Measurements from ENCODE around the gene MMP21.

MMP21 gene

DNA sequence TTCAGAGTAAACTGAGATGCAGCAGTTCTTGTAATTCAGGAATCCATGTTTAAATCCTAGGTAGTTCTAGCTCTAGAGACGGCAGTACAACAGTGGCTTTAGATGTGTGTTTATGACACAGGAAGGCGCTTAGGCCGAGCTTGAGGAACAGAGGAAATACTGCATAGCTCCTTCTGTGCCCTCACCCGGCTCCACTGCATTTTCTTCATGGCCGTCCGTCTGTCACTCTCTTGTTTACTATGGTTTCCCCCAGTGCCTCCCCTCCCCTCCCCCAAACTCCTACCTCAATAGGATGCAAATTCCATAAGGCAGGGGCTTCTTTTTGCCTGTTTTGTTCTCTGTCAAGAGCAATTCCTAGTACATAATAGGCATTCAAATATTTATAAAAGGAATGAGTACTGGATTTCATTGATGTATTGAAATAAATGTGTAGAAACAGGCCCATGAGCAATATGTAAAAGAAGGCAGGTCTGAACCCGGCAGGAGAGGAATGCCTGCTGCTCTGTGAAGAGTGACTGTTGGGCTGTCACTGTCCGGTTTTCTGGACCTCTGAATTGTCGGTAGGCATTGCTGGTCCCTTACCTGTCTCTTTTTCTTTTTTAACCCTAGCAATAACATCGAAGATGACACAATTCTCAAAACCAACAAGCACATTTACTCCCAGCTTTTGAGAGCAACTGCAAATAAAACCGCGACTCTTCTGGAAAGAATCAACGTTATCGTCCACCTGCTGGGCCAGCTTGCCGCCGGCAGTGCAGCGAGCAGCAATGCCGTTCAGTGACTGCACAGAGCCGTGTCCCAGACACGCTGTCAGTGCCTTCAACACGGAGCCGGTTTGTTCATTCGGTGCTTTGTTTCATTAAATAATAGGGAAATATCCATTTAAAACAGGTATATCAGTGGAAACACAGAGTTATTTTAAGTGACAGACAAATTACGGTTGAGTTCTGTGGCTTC, 12.7 kb downstream of the MMP21 start:
- DNase-seq: no peak

DNA sequence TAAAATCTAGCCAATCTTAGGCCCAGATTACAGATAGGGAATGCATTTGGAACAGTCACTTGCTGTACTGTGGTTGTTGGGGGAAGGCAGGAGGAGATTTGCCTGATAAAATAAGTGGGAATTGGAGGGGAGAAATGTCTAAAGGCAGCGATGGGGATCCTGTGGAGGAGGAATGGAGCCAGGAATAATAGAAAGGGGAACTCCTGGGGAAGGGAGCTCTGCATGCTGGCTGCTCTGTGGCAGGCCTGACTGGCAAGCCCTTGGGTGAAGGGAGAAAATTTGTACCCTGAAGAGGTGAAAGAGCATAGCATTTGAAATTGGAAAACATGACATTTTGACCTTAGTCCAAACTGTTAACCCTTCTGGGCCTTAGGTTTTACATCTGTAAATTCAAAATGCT, 13.7 kb downstream of the MMP21 start:
- no peak for DNase-seq

DNA sequence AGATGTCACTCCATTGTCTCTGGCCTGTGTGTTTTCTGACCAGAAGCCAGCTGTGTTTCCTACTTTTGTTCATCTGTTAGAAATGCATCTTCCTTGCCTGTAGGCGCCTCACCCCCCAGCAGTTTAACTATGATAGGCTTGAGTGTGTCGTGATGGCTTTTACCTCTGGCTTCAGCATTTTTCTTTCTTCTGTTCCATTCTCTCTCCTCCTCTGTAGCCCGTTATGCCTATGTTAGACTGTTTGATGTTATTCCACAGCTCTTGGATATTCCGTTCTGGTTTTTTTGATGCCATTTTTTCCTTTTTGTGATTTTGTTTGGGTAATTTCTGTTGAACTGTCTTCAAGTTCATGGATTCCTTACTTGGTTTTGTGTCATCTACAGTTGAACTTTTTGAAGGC, 17.9 kb downstream of the MMP21 start:
- DNase-seq: no peak

DNA sequence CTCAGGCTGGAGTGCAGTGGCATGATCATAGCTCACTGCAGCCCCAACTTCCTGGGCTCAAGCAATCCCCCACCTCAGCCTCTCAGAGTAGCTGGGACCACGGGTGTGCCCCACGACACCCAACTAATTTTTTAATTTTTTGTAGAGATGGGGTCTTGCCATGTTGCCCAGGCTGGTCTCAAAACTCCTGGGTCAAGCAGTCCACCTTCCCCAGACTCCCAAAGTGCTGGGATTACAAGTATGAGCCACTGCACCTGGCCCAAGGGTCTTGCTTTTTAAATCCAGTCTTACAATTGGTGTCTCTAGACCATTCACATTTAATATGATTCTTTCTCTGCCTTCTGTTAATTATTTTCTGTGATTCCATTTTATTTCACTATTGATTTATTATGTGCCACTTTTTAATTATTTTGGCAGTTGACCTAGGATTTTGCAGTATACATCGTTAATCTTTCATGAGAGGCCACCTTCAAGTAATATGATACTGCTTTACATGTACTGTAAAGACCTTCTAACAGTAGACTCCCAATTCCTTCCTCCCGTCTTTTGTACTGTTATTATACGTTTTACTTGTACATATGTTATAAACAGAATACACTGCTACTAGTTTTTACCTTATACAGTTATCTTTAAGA, 18.7 kb downstream of the MMP21 start:
- no peak for DNase-seq

DNA sequence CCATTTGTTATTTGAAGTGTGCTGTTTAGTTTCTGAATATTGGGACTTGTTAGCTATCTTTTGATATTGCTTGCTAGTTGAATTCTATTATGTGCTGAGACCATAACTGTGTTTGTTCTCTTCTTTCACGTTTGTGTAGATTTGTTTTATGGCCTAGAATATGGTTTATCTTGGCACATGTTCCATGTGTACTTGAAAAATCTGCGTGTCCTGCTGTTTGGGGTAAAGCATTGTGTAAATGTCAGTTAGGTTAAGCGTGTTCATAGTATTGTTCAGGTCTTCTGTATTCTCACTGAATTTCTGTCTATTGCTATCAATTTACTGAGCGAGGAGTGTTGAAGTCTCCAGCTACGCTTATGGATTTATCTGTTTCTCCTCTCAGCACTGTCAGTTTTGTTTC, 19.4 kb downstream of the MMP21 start:
- DNase-seq: no peak

DNA sequence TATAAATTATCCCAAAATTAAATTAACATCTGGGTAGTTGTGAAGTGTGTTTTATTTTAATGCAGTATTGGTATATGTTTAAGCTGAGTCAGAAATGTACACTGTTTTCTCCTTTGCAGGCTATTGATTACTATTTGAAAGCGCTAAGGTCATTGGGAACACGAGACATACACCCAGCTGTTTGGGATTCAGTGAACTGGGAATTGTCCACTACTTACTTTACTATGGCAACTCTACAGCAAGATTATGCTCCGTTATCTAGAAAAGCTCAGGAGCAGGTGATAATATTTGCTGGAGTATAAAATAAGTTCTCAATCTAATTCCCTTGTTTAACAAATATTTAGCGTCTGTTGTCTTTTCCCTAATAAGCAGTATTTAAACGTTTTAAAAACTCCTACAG, 28.2 kb downstream of the MMP21 start:
- DNase-seq: no peak

DNA sequence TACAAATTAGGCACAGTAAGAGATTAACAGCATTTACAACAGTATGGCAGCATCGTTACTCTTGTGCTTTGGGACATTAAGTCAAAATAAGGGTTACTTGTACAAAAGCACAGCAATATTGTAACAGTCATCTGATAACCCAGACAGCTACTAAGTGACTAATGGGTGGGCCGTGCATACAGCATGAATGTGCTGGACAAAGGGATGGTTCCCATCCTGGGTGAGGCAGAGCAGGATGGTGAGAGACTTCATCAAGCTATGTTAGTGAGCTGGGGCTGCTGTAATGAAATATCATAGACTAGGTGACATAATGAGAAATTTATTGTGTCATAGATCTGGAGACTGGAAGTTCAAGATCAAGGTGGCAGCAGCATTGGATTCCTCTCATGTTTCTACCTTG, 30.7 kb downstream of the MMP21 start:
- DNase-seq: no peak

DNA sequence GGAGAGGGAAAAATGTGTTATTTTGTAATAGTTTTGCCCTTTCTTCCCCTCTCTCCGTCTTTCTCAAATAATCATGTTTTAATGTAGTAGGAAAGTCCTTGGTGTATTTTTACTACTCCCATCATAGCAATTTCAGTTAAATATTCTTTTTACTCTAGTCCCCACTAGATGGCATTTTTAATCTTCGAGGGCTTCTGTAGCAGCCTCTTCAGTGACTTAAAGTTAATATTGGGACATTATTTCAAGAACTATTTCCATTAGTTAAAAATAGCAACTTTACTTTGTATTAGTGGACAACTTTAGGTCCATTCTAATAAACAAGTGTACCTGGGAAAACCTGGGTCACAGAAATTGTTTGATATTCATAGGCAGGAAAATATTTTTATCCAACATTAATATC, 33.2 kb downstream of the MMP21 start:
- no peak for DNase-seq

DNA sequence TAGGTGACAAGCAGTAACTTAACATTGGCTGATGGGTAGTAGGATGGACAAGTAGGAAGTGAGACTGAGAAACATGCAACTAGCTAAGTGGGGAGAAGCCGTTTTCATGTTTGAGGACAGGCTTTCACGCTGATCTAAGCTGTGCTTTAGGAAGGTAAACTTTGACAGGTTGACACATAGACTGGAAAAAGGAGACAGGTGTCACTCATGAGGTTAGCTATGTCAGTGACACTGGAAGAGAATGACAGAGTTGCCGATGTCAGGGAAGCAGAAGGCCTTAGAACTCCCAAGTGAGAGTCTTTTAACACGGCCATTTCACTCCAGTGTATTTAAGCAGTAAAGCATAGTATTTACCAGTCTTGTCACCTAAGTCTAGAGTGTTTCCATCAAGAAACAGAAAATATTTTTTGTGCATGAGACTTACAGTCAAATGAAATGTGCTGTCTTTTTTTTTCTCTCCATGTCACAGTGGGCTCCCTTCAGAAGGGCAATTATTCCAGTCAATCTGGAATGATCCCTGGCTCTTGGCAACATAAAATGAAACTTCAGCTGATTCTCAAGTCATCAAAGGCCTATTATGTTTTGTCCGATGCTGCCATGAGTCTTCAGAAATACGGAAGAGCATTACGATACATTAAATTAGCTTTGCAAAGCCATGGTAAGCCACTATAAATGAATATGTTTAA, 35.5 kb downstream of the MMP21 start:
- DNase-seq: no peak

DNA sequence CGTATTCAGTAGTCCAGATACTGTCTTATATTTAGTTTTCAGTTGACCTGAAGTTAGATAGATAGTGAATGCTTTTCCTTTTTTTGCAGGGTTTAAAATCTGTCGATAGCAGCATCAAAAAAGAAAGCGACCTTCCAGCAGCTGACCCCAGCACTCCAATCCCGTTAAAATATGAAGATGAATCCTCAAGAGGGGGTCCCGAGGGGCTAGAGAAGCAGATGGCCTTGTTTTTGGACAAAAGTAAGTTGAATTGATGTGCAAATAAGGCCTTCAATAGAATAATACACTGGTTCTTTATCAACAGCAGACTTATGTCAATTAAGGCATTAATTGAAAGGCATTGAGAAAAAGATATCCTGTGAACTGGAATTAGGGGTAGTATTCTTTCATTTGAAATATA, 37.4 kb downstream of the MMP21 start:
- no peak for DNase-seq

DNA sequence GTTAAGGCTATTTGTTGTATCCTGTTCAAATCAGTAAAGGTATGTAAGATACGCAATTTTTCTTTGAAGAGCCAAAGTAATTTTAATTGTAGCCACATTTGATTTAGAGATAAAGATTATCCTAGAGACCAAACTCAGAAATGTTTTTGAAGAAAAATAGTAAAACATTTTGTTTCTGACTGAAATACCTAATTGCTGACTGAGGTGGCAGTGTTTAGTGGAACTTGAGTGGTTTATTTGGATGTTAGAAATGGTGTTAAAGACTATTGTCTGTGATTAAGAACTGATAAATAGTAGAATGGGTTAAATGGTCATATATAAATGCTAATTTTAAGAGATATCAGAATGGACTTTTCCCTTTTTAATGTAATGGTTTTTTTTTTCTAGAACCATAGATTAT, 40.8 kb downstream of the MMP21 start:
- no peak for DNase-seq

DNA sequence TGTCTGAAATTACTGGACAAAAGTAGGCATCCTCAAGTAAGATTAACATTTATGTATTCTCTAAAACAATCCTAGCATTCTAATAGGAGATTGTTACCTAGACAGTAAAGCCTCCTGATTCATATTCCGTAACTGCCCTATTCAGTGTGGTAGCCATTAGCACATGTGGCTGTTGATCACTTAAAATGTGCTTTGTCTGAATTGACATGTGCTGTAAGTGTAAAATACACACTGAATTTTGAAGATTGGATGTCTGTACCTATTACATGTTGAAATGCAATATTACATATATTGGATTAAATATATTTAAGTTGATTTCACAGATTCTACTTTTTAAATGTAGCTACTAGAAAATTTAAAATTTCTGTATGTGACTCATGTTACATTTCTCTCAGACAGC, 41.5 kb downstream of the MMP21 start:
- DNase-seq: no peak

DNA sequence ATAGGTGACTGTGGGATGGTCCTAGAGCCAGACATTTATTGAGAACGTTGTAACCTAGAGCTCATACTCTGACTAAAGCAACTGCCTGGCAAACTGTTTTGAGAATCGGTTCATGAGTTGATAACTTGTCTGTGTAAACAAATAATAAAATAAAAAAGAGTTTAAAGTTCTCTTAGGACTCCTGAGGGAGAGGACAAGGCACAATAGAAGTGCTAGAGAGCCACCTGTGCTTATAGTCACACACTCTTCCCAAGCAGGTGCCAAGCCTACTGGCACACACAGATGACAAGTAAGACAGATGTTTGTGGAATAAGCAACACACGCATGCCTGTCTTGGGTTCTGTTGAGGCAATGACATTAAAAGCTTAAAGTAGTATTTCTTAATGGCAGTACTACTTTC, 48.2 kb downstream of the MMP21 start:
- no peak for DNase-seq

DNA sequence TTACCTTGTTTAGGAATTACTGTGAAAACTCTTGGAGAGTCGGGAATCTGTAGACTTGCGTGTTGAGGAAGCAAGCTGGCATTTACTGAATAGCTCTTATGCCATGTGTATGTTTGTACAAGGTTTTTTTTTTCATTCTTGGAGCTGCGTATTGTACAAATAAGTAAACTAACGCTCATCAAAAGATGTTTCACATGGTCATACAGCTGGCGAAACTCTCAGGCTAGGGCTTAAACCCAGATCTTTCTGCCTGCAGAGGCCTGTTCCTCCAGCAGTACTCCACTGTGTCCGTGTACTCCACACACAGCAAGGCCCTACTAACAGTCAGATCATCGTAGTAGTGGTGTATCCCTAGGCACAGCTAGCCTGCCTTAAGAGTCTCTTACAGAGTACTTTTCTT, 48.7 kb downstream of the MMP21 start:
- no peak for DNase-seq

DNA sequence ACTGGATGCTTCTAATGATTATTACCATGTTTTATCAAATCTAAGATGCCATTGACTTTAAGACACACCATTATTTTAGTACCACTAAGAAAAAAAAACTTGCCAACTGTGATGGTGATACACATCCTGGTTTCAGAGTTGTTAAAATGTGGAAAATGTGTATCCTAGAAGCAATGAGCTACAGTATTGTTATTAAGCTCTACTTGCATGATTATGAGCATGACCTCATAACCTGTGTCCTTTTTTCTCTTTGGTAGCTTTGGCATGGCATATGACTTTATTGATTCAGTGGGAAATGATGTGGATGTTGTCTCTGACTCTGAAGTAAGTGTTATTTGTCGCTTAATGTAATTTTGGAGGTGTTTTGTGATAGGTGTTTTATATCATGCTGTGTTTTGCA, 52.8 kb downstream of the MMP21 start:
- no peak for DNase-seq

DNA sequence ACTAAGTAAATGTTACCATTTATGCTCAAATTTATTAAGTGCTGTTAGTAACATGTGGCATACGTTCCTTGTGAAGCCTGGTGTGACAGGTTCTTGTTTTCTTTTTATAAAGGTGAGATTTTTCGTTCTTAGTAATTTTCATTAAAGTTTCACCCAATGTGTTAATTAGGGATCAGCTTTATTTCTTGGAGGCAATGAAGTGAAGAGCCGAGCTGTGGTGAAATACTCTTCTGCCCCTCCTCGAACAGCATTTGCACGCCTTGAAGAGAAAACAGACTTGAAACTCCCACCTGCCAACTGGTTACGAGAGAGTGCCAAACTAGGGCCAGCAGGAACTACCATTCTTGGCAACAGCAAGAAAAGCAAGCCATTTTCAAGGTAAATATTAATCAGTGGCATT, 54.6 kb downstream of the MMP21 start:
- DNase-seq: no peak

DNA sequence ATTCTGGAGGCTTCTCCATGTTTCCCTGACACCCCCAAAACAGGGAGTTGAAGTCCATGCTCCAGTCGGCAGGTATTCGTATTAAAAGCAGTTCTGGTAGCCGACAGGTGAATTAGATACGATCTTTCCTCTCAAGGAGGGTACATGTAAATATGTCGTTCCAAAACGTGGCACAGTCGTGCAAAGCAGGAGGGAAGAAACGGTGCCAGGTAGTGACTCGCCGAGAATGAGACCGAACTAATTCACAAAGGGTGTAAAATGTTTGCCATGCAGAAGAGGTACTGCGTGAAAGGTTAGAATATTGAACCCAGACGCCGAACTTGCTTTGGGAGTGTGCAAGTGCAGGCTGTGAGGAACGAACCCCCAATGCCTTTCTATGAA, 55.6 kb downstream of the MMP21 start:
- DNase-seq: no peak

DNA sequence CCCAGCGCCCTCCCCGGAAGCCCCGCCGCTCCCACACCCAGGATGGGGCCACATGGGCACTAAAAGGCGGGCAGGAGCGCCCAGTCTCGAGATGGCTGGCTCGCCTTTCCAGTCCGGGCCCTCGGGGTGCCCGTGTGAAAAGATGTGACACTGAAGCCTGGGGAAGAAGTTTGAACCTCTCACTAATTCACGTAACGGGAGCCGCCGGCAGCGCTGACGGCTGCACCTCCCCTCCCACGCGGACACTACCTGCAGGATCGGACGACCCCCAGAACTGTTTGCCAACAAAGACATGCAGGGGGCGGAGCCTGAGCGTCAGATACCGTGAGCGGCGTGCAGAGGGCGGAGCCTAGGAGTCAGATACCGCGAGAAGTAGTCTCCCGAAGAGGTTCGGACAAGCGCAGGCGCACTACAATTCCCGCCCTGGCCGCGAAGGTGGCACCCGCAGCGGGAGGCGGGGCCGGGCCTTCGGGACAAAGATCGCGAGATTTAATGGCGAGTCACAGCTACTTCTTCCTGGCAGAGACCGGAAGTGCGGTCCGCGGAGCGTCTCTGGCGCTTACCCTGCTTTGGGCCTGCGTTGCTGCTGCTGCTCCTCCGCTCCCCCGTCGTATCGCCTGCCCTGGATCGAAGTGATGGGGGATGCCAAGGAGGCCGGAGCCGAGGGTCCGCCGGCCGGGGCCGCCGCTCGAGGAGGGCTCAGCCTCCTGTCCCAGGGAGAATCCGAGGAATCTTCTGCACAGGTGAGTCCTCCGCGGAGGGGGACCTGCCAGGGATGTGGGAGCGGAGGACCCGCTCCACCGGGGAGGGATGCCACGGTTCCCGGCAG, 56.2 kb downstream of the MMP21 start, which contains the start of gene EDRF1:
TSS of gene EDRF1 (plus strand) at position 537 of the 829 bp plus-strand sequence. CDS start at position 636, 99 bp downstream.
- DNase-seq: peak; percentile 100

Data from CD4-positive, alpha-beta T cell treated with Interleukin-10 for 1 hour (primary cell).